ENCODE measurements around the gene GALNT5.

The GALNT5 gene

DNA sequence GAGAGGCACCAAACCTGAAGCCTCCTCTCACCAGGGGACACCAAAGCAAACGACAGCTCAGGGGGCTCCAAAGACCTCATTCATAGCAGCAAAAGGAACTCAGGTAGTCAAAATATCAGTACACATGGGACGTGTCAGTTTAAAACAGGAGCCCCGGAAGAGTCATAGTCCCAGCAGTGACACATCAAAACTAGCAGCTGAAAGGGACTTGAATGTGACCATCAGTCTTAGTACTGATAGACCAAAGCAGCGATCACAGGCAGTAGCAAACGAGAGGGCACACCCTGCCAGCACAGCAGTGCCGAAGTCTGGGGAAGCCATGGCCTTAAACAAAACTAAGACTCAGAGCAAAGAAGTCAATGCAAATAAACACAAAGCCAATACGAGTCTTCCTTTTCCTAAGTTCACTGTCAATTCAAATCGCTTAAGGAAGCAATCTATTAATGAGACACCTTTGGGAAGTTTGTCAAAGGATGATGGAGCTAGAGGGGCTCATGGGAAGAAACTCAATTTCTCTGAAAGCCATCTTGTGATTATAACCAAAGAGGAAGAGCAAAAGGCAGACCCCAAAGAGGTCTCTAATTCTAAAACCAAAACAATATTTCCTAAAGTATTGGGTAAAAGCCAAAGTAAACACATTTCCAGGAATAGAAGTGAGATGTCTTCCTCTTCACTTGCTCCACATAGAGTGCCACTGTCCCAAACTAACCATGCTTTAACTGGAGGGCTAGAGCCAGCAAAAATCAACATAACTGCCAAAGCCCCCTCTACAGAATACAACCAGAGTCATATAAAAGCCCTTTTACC, 1.2 kb downstream of the GALNT5 start:
- no peak for DNase-seq
- Histone ChIP-seq H3K27me3 (ENCODE audit: insufficient read depth, low read length) (no peaks in the 10 kb centered on the region), H2BK5ac (ENCODE audit: low read depth, low read length, poor library complexity) (no peak overlapping the region), H3K14ac (ENCODE audit: low read length) (no peak overlapping the region), H2AFZ (ENCODE audit: insufficient read depth, low read length, poor library complexity) (no peak overlapping the region), H3K79me1 (ENCODE audit: low read length) (peaks cover 2% of the 10 kb centered on the region), H3K9ac (ENCODE audit: low read length) (no peak overlapping the region), H3K4me3 (ENCODE audit: low read depth, low read length) (no peak overlapping the region), H4K91ac (ENCODE audit: low read depth, low read length) (no peak overlapping the region), H4K8ac (ENCODE audit: low read depth, low read length) (no peak overlapping the region), H3K4ac (ENCODE audit: low read depth, low read length) (no peak overlapping the region), H2BK12ac (ENCODE audit: low read length) (no peak overlapping the region), H3K27ac (ENCODE audit: low read depth, low read length) (no peak overlapping the region), H3K36me3 (ENCODE audit: control insufficient read depth in 1 of 2, insufficient read depth in 2 of 2, low read length in 2 of 2) (no peaks in the 10 kb centered on the region), H3K4me2 (ENCODE audit: low read length) (no peak overlapping the region), H2AK5ac (ENCODE audit: low read length) (no peak overlapping the region), H4K12ac (ENCODE audit: low read depth, low read length) (no peak overlapping the region), H3K4me1 (ENCODE audit: control insufficient read depth in 1 of 2, insufficient read depth in 2 of 2, low read length in 2 of 2) (peaks cover 9 to 10% of the 10 kb centered on the region in 2 experiments), H3K23ac (ENCODE audit: low read length) (no peak overlapping the region), H3K18ac (ENCODE audit: low read length) (no peak overlapping the region), H3K9me3 (ENCODE audit: insufficient read depth, low read depth, low read length) (no peaks in the 10 kb centered on the region), H2BK120ac (ENCODE audit: insufficient read depth, low read length, poor library complexity) (no peak overlapping the region), H3K79me2 (ENCODE audit: control insufficient read depth, insufficient read depth, low read length, poor library complexity) (no peaks in the 10 kb centered on the region)
- WGBS (ENCODE audit: extremely low coverage, insufficient coverage, insufficient read length) = no CpG with 5 or more reads among the region's 8 CpGs

- DNase-seq = no peak
- Histone ChIP-seq H3K79me2 (ENCODE audit: control insufficient read depth, insufficient read depth, low read length, poor library complexity) (no peaks in the 10 kb centered on the region), H3K36me3 (ENCODE audit: control insufficient read depth in 1 of 2, insufficient read depth in 2 of 2, low read length in 2 of 2) (no peaks in the 10 kb centered on the region), H3K4me1 (ENCODE audit: control insufficient read depth in 1 of 2, insufficient read depth in 2 of 2, low read length in 2 of 2) (peaks cover 9 to 10% of the 10 kb centered on the region in 2 experiments), H3K27me3 (ENCODE audit: insufficient read depth, low read length) (no peaks in the 10 kb centered on the region), H2BK5ac (ENCODE audit: low read depth, low read length, poor library complexity) (no peak overlapping the region), H3K9ac (ENCODE audit: low read length) (no peak overlapping the region), H2BK12ac (ENCODE audit: low read length) (no peak overlapping the region), H2AK5ac (ENCODE audit: low read length) (no peak overlapping the region), H3K4me3 (ENCODE audit: low read depth, low read length) (no peak overlapping the region), H3K9me3 (ENCODE audit: insufficient read depth, low read depth, low read length) (no peaks in the 10 kb centered on the region), H2AFZ (ENCODE audit: insufficient read depth, low read length, poor library complexity) (no peak overlapping the region), H4K8ac (ENCODE audit: low read depth, low read length) (no peak overlapping the region), H3K14ac (ENCODE audit: low read length) (no peak overlapping the region), H4K12ac (ENCODE audit: low read depth, low read length) (no peak overlapping the region), H2BK120ac (ENCODE audit: insufficient read depth, low read length, poor library complexity) (no peak overlapping the region), H3K4ac (ENCODE audit: low read depth, low read length) (no peak overlapping the region), H3K79me1 (ENCODE audit: low read length) (peaks cover 2% of the 10 kb centered on the region), H3K23ac (ENCODE audit: low read length) (no peak overlapping the region), H4K91ac (ENCODE audit: low read depth, low read length) (no peak overlapping the region), H3K27ac (ENCODE audit: low read depth, low read length) (no peak overlapping the region), H3K18ac (ENCODE audit: low read length) (no peak overlapping the region), H3K4me2 (ENCODE audit: low read length) (no peak overlapping the region)
- no CpG with 5 or more reads among the region's 2 CpGs for WGBS (ENCODE audit: extremely low coverage, insufficient coverage, insufficient read length)
Observed at GRCh38 chr2:157259386-157259785, 1.9 kb downstream of the GALNT5 start.

DNA sequence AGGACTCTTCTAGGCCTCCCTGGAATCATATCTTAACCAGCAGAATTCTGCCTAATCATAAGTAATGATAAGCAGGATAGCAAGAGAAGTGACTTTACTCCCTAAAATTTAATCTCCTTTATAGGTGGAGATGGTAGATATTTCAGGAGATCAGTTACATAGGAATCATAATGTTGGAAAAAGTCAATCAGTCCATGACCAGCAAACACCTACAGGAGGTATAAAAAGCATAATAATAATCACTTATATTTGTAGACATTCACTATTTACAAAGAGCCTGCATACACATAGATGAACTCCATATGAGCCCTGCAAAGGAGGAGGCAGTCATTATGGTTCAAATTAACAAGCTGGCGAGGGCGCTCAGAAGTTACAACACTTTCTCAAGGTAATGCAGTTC, 2.5 kb downstream of the GALNT5 start:
- Histone ChIP-seq H3K36me3 (ENCODE audit: control insufficient read depth in 1 of 2, insufficient read depth in 2 of 2, low read length in 2 of 2) (no peaks in the 10 kb centered on the region), H3K27me3 (ENCODE audit: insufficient read depth, low read length) (no peaks in the 10 kb centered on the region), H2BK120ac (ENCODE audit: insufficient read depth, low read length, poor library complexity) (no peak overlapping the region), H3K4me3 (ENCODE audit: low read depth, low read length) (no peak overlapping the region), H2AFZ (ENCODE audit: insufficient read depth, low read length, poor library complexity) (no peak overlapping the region), H4K8ac (ENCODE audit: low read depth, low read length) (no peak overlapping the region), H3K9ac (ENCODE audit: low read length) (no peak overlapping the region), H3K79me2 (ENCODE audit: control insufficient read depth, insufficient read depth, low read length, poor library complexity) (no peaks in the 10 kb centered on the region), H2BK12ac (ENCODE audit: low read length) (no peak overlapping the region), H3K4me1 (ENCODE audit: control insufficient read depth in 1 of 2, insufficient read depth in 2 of 2, low read length in 2 of 2) (peaks cover 9 to 10% of the 10 kb centered on the region in 2 experiments), H3K4me2 (ENCODE audit: low read length) (no peak overlapping the region), H4K12ac (ENCODE audit: low read depth, low read length) (no peak overlapping the region), H2BK5ac (ENCODE audit: low read depth, low read length, poor library complexity) (no peak overlapping the region), H3K4ac (ENCODE audit: low read depth, low read length) (no peak overlapping the region), H3K23ac (ENCODE audit: low read length) (no peak overlapping the region), H3K18ac (ENCODE audit: low read length) (no peak overlapping the region), H3K9me3 (ENCODE audit: insufficient read depth, low read depth, low read length) (no peaks in the 10 kb centered on the region), H4K91ac (ENCODE audit: low read depth, low read length) (no peak overlapping the region), H3K14ac (ENCODE audit: low read length) (no peak overlapping the region), H3K79me1 (ENCODE audit: low read length) (peaks cover 2% of the 10 kb centered on the region), H2AK5ac (ENCODE audit: low read length) (no peak overlapping the region), H3K27ac (ENCODE audit: low read depth, low read length) (no peak overlapping the region)
- DNase-seq = no peak
- no CpG with 5 or more reads among the region's 2 CpGs for WGBS (ENCODE audit: extremely low coverage, insufficient coverage, insufficient read length)

DNA sequence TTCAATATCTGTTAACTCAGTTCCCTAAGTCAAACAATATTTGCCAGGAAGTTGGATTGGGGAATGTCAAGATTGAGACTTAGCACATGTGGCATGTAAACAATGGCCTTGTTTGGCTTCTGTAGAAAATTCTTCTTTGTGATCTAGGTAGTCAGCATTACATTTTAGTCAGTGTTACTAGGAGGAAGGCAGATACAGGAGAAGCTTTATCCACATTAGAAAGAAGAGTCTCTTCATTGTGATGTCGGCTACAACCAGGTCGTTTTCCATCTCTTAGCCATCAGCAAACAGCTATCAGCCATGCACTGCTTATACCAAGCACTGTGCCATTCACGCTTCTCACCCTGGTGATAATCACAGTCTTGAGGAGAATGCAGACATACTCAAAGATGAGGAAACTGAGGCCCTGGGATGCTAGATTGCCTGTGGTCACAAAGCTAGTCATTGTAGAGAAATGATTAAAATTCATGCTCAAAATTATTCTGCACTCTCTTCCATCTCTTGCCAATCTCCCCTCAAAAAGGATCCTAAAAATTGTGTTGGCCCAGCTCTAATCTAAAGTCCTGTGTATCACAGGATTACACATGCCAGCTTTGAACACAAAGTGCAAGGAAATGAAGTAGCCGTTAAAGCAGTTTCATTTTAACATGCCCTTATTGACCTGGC, 3.2 kb downstream of the GALNT5 start:
- Histone ChIP-seq H3K36me3 (ENCODE audit: control insufficient read depth in 1 of 2, insufficient read depth in 2 of 2, low read length in 2 of 2) (no peaks in the 10 kb centered on the region), H3K79me1 (ENCODE audit: low read length) (peaks cover 2% of the 10 kb centered on the region), H2BK120ac (ENCODE audit: insufficient read depth, low read length, poor library complexity) (no peak overlapping the region), H3K14ac (ENCODE audit: low read length) (no peak overlapping the region), H3K4me1 (ENCODE audit: control insufficient read depth in 1 of 2, insufficient read depth in 2 of 2, low read length in 2 of 2) (peaks cover 9 to 10% of the 10 kb centered on the region in 2 experiments), H3K4ac (ENCODE audit: low read depth, low read length) (no peak overlapping the region), H3K79me2 (ENCODE audit: control insufficient read depth, insufficient read depth, low read length, poor library complexity) (no peaks in the 10 kb centered on the region), H2BK12ac (ENCODE audit: low read length) (peak overlapping the region; percentile 56), H2AK5ac (ENCODE audit: low read length) (no peak overlapping the region), H3K4me3 (ENCODE audit: low read depth, low read length) (no peak overlapping the region), H4K12ac (ENCODE audit: low read depth, low read length) (no peak overlapping the region), H3K18ac (ENCODE audit: low read length) (no peak overlapping the region), H2BK5ac (ENCODE audit: low read depth, low read length, poor library complexity) (no peak overlapping the region), H4K91ac (ENCODE audit: low read depth, low read length) (no peak overlapping the region), H4K8ac (ENCODE audit: low read depth, low read length) (no peak overlapping the region), H3K23ac (ENCODE audit: low read length) (no peak overlapping the region), H3K27me3 (ENCODE audit: insufficient read depth, low read length) (no peaks in the 10 kb centered on the region), H3K9ac (ENCODE audit: low read length) (no peak overlapping the region), H3K9me3 (ENCODE audit: insufficient read depth, low read depth, low read length) (no peaks in the 10 kb centered on the region), H3K4me2 (ENCODE audit: low read length) (no peak overlapping the region), H2AFZ (ENCODE audit: insufficient read depth, low read length, poor library complexity) (no peak overlapping the region), H3K27ac (ENCODE audit: low read depth, low read length) (no peak overlapping the region)
- WGBS (ENCODE audit: extremely low coverage, insufficient coverage, insufficient read length) = no CpG with 5 or more reads among the region's 4 CpGs
- DNase-seq = peak in 1 of 2 donors; percentile 55
